ENCODE results near the gene SLC25A10. TPM values are rescaled to one million over a fixed set of nuclear protein-coding genes. Genes with fewer than 3 reads are reported as not detected.

Gene SLC25A10
- total RNA-seq, 2 experiments from 2014 or later = 4.6 TPM

DNA sequence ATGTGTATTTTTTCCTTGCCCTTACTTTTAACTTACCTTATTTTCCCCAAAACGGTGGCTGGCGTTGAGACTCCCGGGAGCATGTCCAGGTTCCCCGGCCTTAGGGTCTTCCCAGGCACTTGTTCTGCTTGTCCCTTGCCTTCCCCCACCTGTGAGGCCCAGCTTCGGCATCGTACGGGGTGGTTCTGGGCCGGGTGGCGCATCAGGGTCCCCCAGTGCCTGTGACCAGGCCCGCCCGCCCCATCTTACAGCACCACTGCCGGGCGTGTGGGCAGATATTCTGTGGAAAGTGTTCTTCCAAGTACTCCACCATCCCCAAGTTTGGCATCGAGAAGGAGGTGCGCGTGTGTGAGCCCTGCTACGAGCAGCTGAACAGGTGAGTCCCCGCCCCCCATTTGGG lies 20.9 kb upstream of the SLC25A10 start:
- peaks cover 21% of the 10 kb centered on the region for H3K4me1 ChIP-seq (ENCODE audit: insufficient read depth, low read length)
- H3K36me3 ChIP-seq (ENCODE audit: insufficient read depth, low read length) = peaks cover 95% of the 10 kb centered on the region
- no peak overlapping the region for H3K4me3 ChIP-seq (ENCODE audit: low read length)
- DNase-seq (no peak), ATAC-seq (ENCODE audit: poor library complexity) (no peak)
- Mint-ChIP-seq H3K4me1 (ENCODE audit: low read depth) (peaks cover 5% of the 10 kb centered on the region), H3K9me3 (no peaks in the 10 kb centered on the region), H3K27ac (no peak overlapping the region), H3K27me3 (no peaks in the 10 kb centered on the region), H3K4me3 (no peak overlapping the region), H3K36me3 (ENCODE audit: low read depth) (peaks cover 50% of the 10 kb centered on the region)
- H3K27ac ChIP-seq (ENCODE audit: low read depth in 1 of 2, low read length in 2 of 2) = no peak overlapping the region
- H3K9me3 ChIP-seq (ENCODE audit: control insufficient read depth in 1 of 2, insufficient read depth in 1 of 2, low read length in 2 of 2) = no peaks in the 10 kb centered on the region
- POLR2A ChIA-PET = no interaction called here
- intact Hi-C loops (cut with DNase I, micrococcal nuclease) = no loop called here
- CTCF ChIA-PET = no interaction called here
- H3K27me3 ChIP-seq (ENCODE audit: control insufficient read depth in 1 of 2, insufficient read depth in 2 of 2, low read length in 2 of 2) = no peaks in the 10 kb centered on the region
- TF ChIP-seq, protein P1, sequence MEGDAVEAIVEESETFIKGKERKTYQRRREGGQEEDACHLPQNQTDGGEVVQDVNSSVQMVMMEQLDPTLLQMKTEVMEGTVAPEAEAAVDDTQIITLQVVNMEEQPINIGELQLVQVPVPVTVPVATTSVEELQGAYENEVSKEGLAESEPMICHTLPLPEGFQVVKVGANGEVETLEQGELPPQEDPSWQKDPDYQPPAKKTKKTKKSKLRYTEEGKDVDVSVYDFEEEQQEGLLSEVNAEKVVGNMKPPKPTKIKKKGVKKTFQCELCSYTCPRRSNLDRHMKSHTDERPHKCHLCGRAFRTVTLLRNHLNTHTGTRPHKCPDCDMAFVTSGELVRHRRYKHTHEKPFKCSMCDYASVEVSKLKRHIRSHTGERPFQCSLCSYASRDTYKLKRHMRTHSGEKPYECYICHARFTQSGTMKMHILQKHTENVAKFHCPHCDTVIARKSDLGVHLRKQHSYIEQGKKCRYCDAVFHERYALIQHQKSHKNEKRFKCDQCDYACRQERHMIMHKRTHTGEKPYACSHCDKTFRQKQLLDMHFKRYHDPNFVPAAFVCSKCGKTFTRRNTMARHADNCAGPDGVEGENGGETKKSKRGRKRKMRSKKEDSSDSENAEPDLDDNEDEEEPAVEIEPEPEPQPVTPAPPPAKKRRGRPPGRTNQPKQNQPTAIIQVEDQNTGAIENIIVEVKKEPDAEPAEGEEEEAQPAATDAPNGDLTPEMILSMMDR (IDR thresholded peaks at IDR 0.05) = no peak

DNA sequence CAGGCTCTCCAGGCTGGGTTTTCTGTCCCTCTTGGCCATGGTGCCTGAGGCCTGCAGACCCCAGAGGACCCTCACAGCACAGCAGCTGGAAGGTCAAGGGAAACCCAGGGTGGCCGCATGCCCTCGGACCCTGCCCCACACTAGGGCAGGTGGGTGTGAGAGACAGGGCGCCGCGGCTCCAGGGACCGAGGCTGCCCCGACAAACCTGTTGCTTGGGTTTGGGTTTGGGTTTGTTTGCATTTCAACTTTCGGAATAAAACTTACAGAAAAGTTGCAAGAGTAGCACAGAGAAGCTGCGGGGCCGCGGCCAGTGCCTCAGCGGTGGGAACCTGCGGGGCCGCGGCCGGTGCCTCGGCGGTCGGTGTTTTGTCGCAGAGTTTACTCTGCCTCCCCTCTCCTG lies 20.5 kb upstream of the SLC25A10 start:
- TF ChIP-seq, protein P1 (IDR thresholded peaks at IDR 0.05) = no peak
- H3K27me3 ChIP-seq (ENCODE audit: control insufficient read depth in 1 of 2, insufficient read depth in 2 of 2, low read length in 2 of 2) = no peaks in the 10 kb centered on the region
- no peak for DNase-seq
- no peak overlapping the region for H3K4me3 ChIP-seq (ENCODE audit: low read length)
- H3K27ac ChIP-seq (ENCODE audit: low read depth in 1 of 2, low read length in 2 of 2) = no peak overlapping the region
- H3K4me1 ChIP-seq (ENCODE audit: insufficient read depth, low read length) = peaks cover 17% of the 10 kb centered on the region
- ATAC-seq (ENCODE audit: poor library complexity) = no peak
- peaks cover 95% of the 10 kb centered on the region for H3K36me3 ChIP-seq (ENCODE audit: insufficient read depth, low read length)
- no peaks in the 10 kb centered on the region for H3K9me3 Mint-ChIP-seq
- CTCF ChIA-PET = no interaction called here
- intact Hi-C loops (cut with DNase I, micrococcal nuclease) = no loop called here
- POLR2A ChIA-PET = no interaction called here
- H3K4me3 Mint-ChIP-seq = no peak overlapping the region
- no peaks in the 10 kb centered on the region for H3K9me3 ChIP-seq (ENCODE audit: control insufficient read depth in 1 of 2, insufficient read depth in 1 of 2, low read length in 2 of 2)
- no peaks in the 10 kb centered on the region for H3K27me3 Mint-ChIP-seq
- peaks cover 5% of the 10 kb centered on the region for H3K4me1 Mint-ChIP-seq (ENCODE audit: low read depth)
- H3K27ac Mint-ChIP-seq = no peak overlapping the region
- H3K36me3 Mint-ChIP-seq (ENCODE audit: low read depth) = peaks cover 47% of the 10 kb centered on the region

DNA sequence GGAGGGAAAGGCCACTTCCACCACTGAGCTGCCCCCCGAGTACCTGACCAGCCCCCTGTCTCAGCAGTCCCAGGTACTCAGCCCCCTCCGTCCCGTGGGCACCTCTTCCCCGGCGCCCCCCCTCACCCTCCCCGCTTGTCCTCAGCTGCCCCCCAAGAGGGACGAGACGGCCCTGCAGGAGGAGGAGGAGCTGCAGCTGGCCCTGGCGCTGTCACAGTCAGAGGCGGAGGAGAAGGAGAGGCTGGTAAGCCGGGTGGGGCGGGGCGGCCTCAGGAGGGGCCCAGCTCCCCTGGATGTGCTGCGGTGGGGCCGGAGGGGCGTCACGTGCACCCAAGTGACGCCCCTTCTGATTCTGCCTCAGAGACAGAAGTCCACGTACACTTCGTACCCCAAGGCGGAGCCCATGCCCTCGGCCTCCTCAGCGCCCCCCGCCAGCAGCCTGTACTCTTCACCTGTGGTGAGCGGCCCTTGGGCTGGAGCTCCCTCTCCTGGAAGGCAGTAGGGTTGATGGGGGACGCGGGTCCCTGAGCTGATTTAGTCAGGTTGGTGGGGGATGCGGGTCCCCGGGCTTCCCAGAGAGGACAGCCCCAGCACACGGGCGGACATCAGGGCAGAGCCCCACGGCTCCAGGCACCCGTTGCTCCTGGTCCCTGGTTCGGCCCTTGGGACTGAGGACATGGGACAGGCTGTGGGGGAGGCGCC lies 18.4 kb upstream of the SLC25A10 start:
- POLR2A ChIA-PET = no interaction called here
- H3K36me3 ChIP-seq (ENCODE audit: insufficient read depth, low read length) = peaks cover 95% of the 10 kb centered on the region
- H3K27me3 ChIP-seq (ENCODE audit: control insufficient read depth in 1 of 2, insufficient read depth in 2 of 2, low read length in 2 of 2) = no peaks in the 10 kb centered on the region
- Mint-ChIP-seq H3K27ac (no peak overlapping the region), H3K4me1 (ENCODE audit: low read depth) (no peaks in the 10 kb centered on the region), H3K9me3 (no peaks in the 10 kb centered on the region), H3K4me3 (no peak overlapping the region), H3K27me3 (no peaks in the 10 kb centered on the region), H3K36me3 (ENCODE audit: low read depth) (peaks cover 53% of the 10 kb centered on the region)
- CTCF ChIA-PET = no interaction called here
- ATAC-seq (ENCODE audit: poor library complexity) = no peak
- no peaks in the 10 kb centered on the region for H3K9me3 ChIP-seq (ENCODE audit: control insufficient read depth in 1 of 2, insufficient read depth in 1 of 2, low read length in 2 of 2)
- H3K4me1 ChIP-seq (ENCODE audit: insufficient read depth, low read length) = peaks cover 5% of the 10 kb centered on the region
- no peak for DNase-seq
- no peak overlapping the region for H3K27ac ChIP-seq (ENCODE audit: low read depth in 1 of 2, low read length in 2 of 2)
- intact Hi-C loops (cut with DNase I, micrococcal nuclease) = no loop called here
- H3K4me3 ChIP-seq (ENCODE audit: low read length) = no peak overlapping the region
- TF ChIP-seq, protein P1 (IDR thresholded peaks at IDR 0.05) = no peak

Measured in CD4-positive, alpha-beta T cell (primary cell).